A549 (cell line): ENCODE measurements around the gene FAM13A. TPM values are rescaled to one million over a fixed set of nuclear protein-coding genes. Genes with fewer than 3 reads are reported as not detected.

Experiments
- ATAC-seq, 2 experiments: fragments of 200-7000 bp in 1 of 2; fragments of >200 bp in 1 of 2; cut with Nextera tagmentation in 1 of 2; cut with Tn5 transposase in 1 of 2; 3 replicates each; pipeline versions ENCODE4 v1.8.0 to v1.9.1; 2018 to 2020; ENCODE audit warnings: mild to moderate bottlenecking in 1 of 2, moderate library complexity in 1 of 2
- CTCF ChIA-PET: fragments of 300-600 bp; sonication (Branson Sonifier 250); formaldehyde crosslinking; extraction: SDS; loops from one replicate; lab custom pipeline; 2021; ENCODE audit warnings: antibody characterized with exemption, inconsistent platforms; lab: Yijun Ruan, JAX
- POLR2A ChIA-PET: fragments of 350-600 bp; formaldehyde crosslinking; extraction: SDS; loops from one replicate; lab custom pipeline; 2021; ENCODE audit warnings: antibody characterized with exemption, inconsistent platforms; lab: Yijun Ruan, JAX
- DNase-seq, 2 experiments: peaks; one replicate each; pipeline versions ENCODE4 v3.0.0 to v3.0.0-alpha.2; 2011 to 2016; ENCODE audit warnings: low read depth in 1 of 2, low spot score in 1 of 2
- FAIRE-seq: peaks from 2 replicates; lab custom pipeline; 2011; peaks lifted over from hg19 to GRCh38; lab: Jason Lieb, UNC
- H3K27ac ChIP-seq, 2 experiments: fragments of >200 bp; sonication (Bioruptor Twin); formaldehyde crosslinking; 3 replicates each; pipeline ENCODE4 v1.5.1; 2016 to 2017
- H3K4me1 ChIP-seq: fragments of >200 bp; sonication (Bioruptor Twin); formaldehyde crosslinking; 3 replicates; pipeline ENCODE4 v1.6.1; 2016
- H3K4me2 ChIP-seq: fragments of >200 bp; sonication (Bioruptor Twin); formaldehyde crosslinking; 3 replicates; pipeline ENCODE4 v1.6.1; 2016
- H3K4me3 ChIP-seq: fragments of >200 bp; sonication (Bioruptor Twin); formaldehyde crosslinking; 3 replicates; pipeline ENCODE4 v1.5.1; 2016
- H3K9me3 ChIP-seq: fragments of >200 bp; sonication (Bioruptor Twin); formaldehyde crosslinking; 3 replicates; pipeline ENCODE4 v1.6.1; 2016
- CBX8 ChIP-seq: fragments of 200-600 bp; sonication (generic); IDR thresholded peaks from 2 replicates; pipeline ENCODE4 v1.6.1; 2016
- ELK1 ChIP-seq: fragments of 150-350 bp; IDR thresholded peaks from 2 replicates; pipeline ENCODE4 v1.6.1; 2014; ENCODE audit warnings: low read depth, mild to moderate bottlenecking, low read length
- FOXS1 ChIP-seq: fragments of 250-450 bp; sonication (Bioruptor Pico); IDR thresholded peaks from 2 replicates; pipeline ENCODE4 v1.5.0; 2020; ENCODE audit warnings: mild to moderate bottlenecking, moderate library complexity
- GATA3 ChIP-seq: IDR thresholded peaks from 2 replicates; pipeline ENCODE4 v1.6.1; 2012; ENCODE audit warnings: borderline replicate concordance
- HDAC2 ChIP-seq: fragments of 200-600 bp; sonication (generic); IDR thresholded peaks from 2 replicates; pipeline ENCODE4 v1.6.1; 2016
- HEYL ChIP-seq: fragments of 250-450 bp; sonication (Bioruptor Pico); IDR thresholded peaks from 2 replicates; pipeline ENCODE4 v1.8.0; 2021; ENCODE audit warnings: mild to moderate bottlenecking, moderate library complexity
- HMGXB4 ChIP-seq: fragments of 250-450 bp; sonication (Bioruptor Pico); IDR thresholded peaks from 2 replicates; pipeline ENCODE4 v1.5.0; 2021; ENCODE audit warnings: mild to moderate bottlenecking, moderate library complexity, borderline replicate concordance
- HOXA7 ChIP-seq: fragments of 250-450 bp; sonication (Bioruptor Pico); IDR thresholded peaks from 2 replicates; pipeline ENCODE4 v1.5.0; 2020; ENCODE audit warnings: mild to moderate bottlenecking, moderate library complexity
- JUN ChIP-seq, 2 experiments: fragments of >200 bp; sonication (Bioruptor Twin); formaldehyde crosslinking; IDR thresholded peaks; 2 replicates in 1 of 2; 3 replicates in 1 of 2; pipeline ENCODE4 v1.6.1; 2016 to 2017
- NFE2L2 ChIP-seq: fragments of 150-350 bp; conservative IDR thresholded peaks from 2 replicates; pipeline ENCODE4 v1.6.1; 2014; ENCODE audit warnings: low read length
- NPAS2 ChIP-seq: fragments of 250-450 bp; sonication (Bioruptor Pico); IDR thresholded peaks from 2 replicates; pipeline ENCODE4 v1.8.0; 2022; ENCODE audit warnings: mild to moderate bottlenecking, moderate library complexity, borderline replicate concordance
- POLR2A ChIP-seq: IDR thresholded peaks from 2 replicates; pipeline ENCODE4 v1.6.1; 2012; ENCODE audit warnings: mild to moderate bottlenecking, low read length
- POLR2AphosphoS2 ChIP-seq: conservative IDR thresholded peaks from 2 replicates; pipeline ENCODE4 v1.6.1; 2012; ENCODE audit warnings: low read length, improper control_type of control experiment, inconsistent platforms
- RAD21 ChIP-seq, 2 experiments: fragments of >200 bp in 1 of 2; sonication (Bioruptor Twin) in 1 of 2; formaldehyde crosslinking in 1 of 2; IDR thresholded peaks in 1 of 2; conservative IDR thresholded peaks in 1 of 2; 2 replicates in 1 of 2; 3 replicates in 1 of 2; pipeline ENCODE4 v1.6.1; 2012 to 2018; ENCODE audit warnings: inconsistent platforms in 1 of 2
- RCOR1 ChIP-seq: fragments of 150-350 bp; IDR thresholded peaks from 2 replicates; pipeline ENCODE4 v1.6.1; 2014; ENCODE audit warnings: antibody characterized with exemption, low read length, low read depth
- RNF2 ChIP-seq: fragments of 200-600 bp; sonication (generic); IDR thresholded peaks from 2 replicates; pipeline ENCODE4 v1.6.1; 2016; ENCODE audit warnings: low read depth, mild to moderate bottlenecking, antibody characterized with exemption, moderate library complexity, borderline replicate concordance
- TFCP2L1 ChIP-seq: fragments of 250-450 bp; sonication (Bioruptor Pico); IDR thresholded peaks from 2 replicates; pipeline ENCODE4 v1.5.0; 2021; ENCODE audit warnings: mild to moderate bottlenecking
- TP53 ChIP-seq: fragments of 250-450 bp; sonication (Bioruptor Pico); IDR thresholded peaks from 2 replicates; pipeline ENCODE4 v1.5.0; 2021; ENCODE audit warnings: mild to moderate bottlenecking, moderate library complexity
- ZC3H11A ChIP-seq: fragments of 450-650 bp; IDR thresholded peaks from 2 replicates; pipeline ENCODE4 v1.6.1; 2014; ENCODE audit warnings: antibody characterized with exemption, mild to moderate bottlenecking
- ZFP36 ChIP-seq: fragments of 450-650 bp; IDR thresholded peaks from 2 replicates; pipeline ENCODE4 v1.6.1; 2014; ENCODE audit warnings: borderline replicate concordance; ENCODE audit not compliant: partially characterized antibody
- WGBS: methylation state at CpG from one replicate; pipeline ENCODE4 v1.1.6; 2017; ENCODE audit errors: missing lambda C conversion rate; 5-methylcytosine and 5-hydroxymethylcytosine counted together
- polyA plus RNA-seq, 4 experiments: library from polyadenylated mRNA; depleted of rRNA in 3 of 4; stranded (reverse); fragments of >200 nt; fragmentation: RNase III in 1 of 4; extraction: RNeasy Plus Mini Kit Qiagen cat#74134 plus additional on column Dnase treatment in 1 of 4; gene quantifications; 2 replicates in 3 of 4; 3 replicates in 1 of 4; pipeline ENCODE4 v1.2.3, GENCODE V29; 2011 to 2017
- TF ChIP-seq, protein P1 (sequence below): fragments of >200 bp; sonication (Bioruptor Twin); formaldehyde crosslinking; IDR thresholded peaks from 2 replicates; pipeline ENCODE4 v1.6.1; 2016
- TF ChIP-seq, protein P2 (sequence below): fragments of 250-450 bp; sonication (Bioruptor Pico); IDR thresholded peaks from 2 replicates; pipeline ENCODE4 v1.5.0; 2020; ENCODE audit warnings: low read depth, mild to moderate bottlenecking, moderate library complexity

Gene FAM13A
- polyA plus RNA-seq, 2 of the 4 experiments (the other 2 are of a cell fraction) = 6.5 to 22.0 TPM

DNA sequence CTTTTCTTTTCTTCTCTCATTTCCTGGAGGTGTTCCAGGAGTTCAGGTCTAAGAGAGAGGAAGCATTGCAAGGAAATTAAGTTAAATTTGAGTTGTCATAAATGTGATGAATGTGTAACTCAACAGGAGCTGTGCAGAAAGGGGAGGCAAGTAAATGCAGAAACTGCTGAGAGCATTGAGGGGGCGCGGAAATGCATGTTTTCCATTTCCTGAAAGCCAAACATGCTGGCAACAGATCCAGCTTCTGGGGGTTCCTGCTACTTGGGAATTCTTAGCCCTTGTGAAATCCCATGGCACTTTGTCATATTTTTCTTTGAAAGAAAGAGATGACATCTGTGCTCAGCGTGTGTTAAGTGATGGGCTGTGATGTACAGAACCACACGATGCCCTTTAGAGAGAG, 325.6 kb downstream of the FAM13A start (continued):
- TF ChIP-seq, protein P1, sequence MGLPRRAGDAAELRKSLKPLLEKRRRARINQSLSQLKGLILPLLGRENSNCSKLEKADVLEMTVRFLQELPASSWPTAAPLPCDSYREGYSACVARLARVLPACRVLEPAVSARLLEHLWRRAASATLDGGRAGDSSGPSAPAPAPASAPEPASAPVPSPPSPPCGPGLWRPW = no peak
- TF ChIP-seq RNF2 (no peak), HOXA7 (CRISPR knock-in tag) (no peak), ELK1 (no peak), JUN (IDR thresholded peaks at IDR 0.05) (no peak), TP53 (CRISPR knock-in tag) (no peak)
- TF ChIP-seq, all 56 proteins: peak for 0

DNA sequence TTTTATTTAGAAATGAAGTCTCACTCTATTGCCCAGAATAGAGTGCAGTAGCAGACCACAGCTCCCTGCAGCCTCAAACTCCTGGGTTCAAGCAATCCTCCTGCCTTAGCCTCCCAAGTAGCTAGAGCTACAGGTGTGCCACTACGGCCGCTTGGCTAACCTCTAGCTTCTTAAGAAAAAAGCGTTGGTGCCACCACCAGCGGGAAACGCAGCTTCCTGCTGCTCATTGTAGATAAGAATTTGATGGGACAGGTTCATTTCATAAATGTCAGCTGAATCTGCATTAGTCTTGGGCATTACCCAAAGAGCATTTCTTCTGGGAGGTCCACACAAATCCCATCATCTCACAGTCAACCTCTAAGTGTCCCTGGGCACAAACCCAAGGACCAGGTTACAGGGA, 326.2 kb downstream of the FAM13A start:
- no peak overlapping the region for H3K4me2 ChIP-seq
- TF ChIP-seq ZC3H11A = no peak
- no peak for TF ChIP-seq GATA3
- no peak for TF ChIP-seq HEYL (CRISPR knock-in tag)
- TF ChIP-seq HDAC2 = no peak
- TF ChIP-seq POLR2AphosphoS2 = no peak
- TF ChIP-seq CBX8 = no peak
- TF ChIP-seq HMGXB4 (CRISPR knock-in tag) = no peak
- TF ChIP-seq RAD21 (conservative IDR thresholded peaks at IDR 0.05 in 1 of 2, IDR thresholded peaks at IDR 0.05 in 1 of 2) = no peak
- TF ChIP-seq, protein P2, sequence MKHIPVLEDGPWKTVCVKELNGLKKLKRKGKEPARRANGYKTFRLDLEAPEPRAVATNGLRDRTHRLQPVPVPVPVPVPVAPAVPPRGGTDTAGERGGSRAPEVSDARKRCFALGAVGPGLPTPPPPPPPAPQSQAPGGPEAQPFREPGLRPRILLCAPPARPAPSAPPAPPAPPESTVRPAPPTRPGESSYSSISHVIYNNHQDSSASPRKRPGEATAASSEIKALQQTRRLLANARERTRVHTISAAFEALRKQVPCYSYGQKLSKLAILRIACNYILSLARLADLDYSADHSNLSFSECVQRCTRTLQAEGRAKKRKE (CRISPR knock-in tag) = no peak
- no peak for TF ChIP-seq POLR2A
- no peak for TF ChIP-seq TFCP2L1
- no peak for TF ChIP-seq RCOR1
- no peak for TF ChIP-seq ZFP36
- TF ChIP-seq NPAS2 (CRISPR knock-in tag) = no peak
- no peak for TF ChIP-seq ELK1
- no peak for TF ChIP-seq HOXA7 (CRISPR knock-in tag)
- no peak for TF ChIP-seq FOXS1 (CRISPR knock-in tag)
- TF ChIP-seq NFE2L2 = no peak
- ATAC-seq (no peak), FAIRE-seq (no peak), DNase-seq (no peak)
- no peak overlapping the region for H3K4me3 ChIP-seq
- no peak overlapping the region for H3K27ac ChIP-seq
- 96% methylated on average over 4 of the region's 5 CpGs for WGBS
- ChIA-PET CTCF (no interaction called here), POLR2A (no interaction called here)
- no peaks in the 10 kb centered on the region for H3K9me3 ChIP-seq
- H3K4me1 ChIP-seq = no peaks in the 10 kb centered on the region
